HG03135 (cell line): ENCODE results near the gene HSD17B4.
"Not testable (repeated sequence)": the region's sequence is repeated elsewhere in the genome, so short reads cannot be mapped to it uniquely, and the experiment has no call there.

Source experiments
- ATAC-seq: cut with Tn5 transposase; IDR thresholded peaks from one replicate; pipeline ENCODE4 v1.9.1; 2021; ENCODE audit warnings: mild to moderate bottlenecking, moderate library complexity; ENCODE audit not compliant: unreplicated experiment

Gene HSD17B4

GRCh38 chr5:119476341-119476740 is 24.0 kb downstream of the HSD17B4 start:
- no peak for ATAC-seq

GRCh38 chr5:119478781-119479180 is 26.5 kb downstream of the HSD17B4 start:
- ATAC-seq, result no peak

GRCh38 chr5:119480629-119481028 is 28.3 kb downstream of the HSD17B4 start:
- ATAC-seq, result not testable (repeated sequence)

GRCh38 chr5:119483155-119483554 is 30.9 kb downstream of the HSD17B4 start:
- ATAC-seq, result no peak

- ATAC-seq, result no peak
These were observed 32.6 kb downstream of the HSD17B4 start for GRCh38 chr5:119484884-119485283.

GRCh38 chr5:119501671-119502179 is 49.4 kb downstream of the HSD17B4 start:
- no peak for ATAC-seq

GRCh38 chr5:119503939-119504338 is 51.6 kb downstream of the HSD17B4 start:
- ATAC-seq, result not testable (repeated sequence)

- no peak for ATAC-seq
These were observed 60.0 kb downstream of the HSD17B4 start for GRCh38 chr5:119512277-119512676.

- no peak for ATAC-seq
These were observed 62.9 kb downstream of the HSD17B4 start for GRCh38 chr5:119515192-119515591.

GRCh38 chr5:119517115-119517514 is 64.8 kb downstream of the HSD17B4 start:
- ATAC-seq, result not testable (repeated sequence)

- ATAC-seq, result no peak
These were observed 68.9 kb downstream of the HSD17B4 start for GRCh38 chr5:119521232-119521631.

- no peak for ATAC-seq
These were observed 70.5 kb downstream of the HSD17B4 start for GRCh38 chr5:119522841-119523240.

- ATAC-seq, result no peak
These were observed 72.2 kb downstream of the HSD17B4 start for GRCh38 chr5:119524485-119524884.

GRCh38 chr5:119527351-119527750 is 75.1 kb downstream of the HSD17B4 start:
- no peak for ATAC-seq

GRCh38 chr5:119529811-119530210 is 77.5 kb downstream of the HSD17B4 start:
- no peak for ATAC-seq

- ATAC-seq, result no peak
These were observed 80.3 kb downstream of the HSD17B4 start for GRCh38 chr5:119532637-119533036.

GRCh38 chr5:119537704-119538103 is 85.4 kb downstream of the HSD17B4 start:
- ATAC-seq, result peak; percentile 99

- no peak for ATAC-seq
These were observed 89.4 kb downstream of the HSD17B4 start for GRCh38 chr5:119541716-119542115.

- ATAC-seq, result no peak
These were observed 99.5 kb downstream of the HSD17B4 start for GRCh38 chr5:119551819-119552218.

- ATAC-seq, result no peak
These were observed 102.3 kb downstream of the HSD17B4 start for GRCh38 chr5:119554597-119554996.

- no peak for ATAC-seq
These were observed 118.6 kb downstream of the HSD17B4 start for GRCh38 chr5:119570910-119571309.

- peak; percentile 52 for ATAC-seq
These were observed 126.6 kb downstream of the HSD17B4 start for GRCh38 chr5:119578937-119579336.

- ATAC-seq, result no peak
These were observed 130.7 kb downstream of the HSD17B4 start for GRCh38 chr5:119582987-119583386.
